ENCODE measurements around the gene RAPGEF6.

Gene RAPGEF6

DNA sequence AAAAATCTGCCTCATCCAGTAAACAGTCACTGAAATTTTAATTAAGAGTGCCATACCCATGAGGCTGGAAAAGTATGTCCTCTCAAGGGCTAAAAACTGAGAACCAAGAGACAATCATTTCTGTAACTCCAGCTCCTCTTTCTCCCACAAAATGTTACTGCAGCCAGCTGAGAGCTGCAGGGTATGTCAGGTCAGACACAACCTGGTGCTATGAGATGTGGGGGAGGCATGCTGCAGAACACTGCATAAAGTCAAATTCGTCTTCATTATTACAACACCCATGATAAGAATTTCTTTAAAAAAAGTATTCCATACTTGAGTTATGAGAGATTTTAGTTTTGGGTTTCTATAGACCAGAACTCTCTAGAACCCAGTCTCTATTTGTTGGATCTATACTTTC lies 209.0 kb downstream of the RAPGEF6 start:
- TF ChIP-seq POLR2AphosphoS5 (IDR thresholded peaks at IDR 0.05; ENCODE audit: low read depth, low read length) (no peak), SIN3A (IDR thresholded peaks at IDR 0.05; ENCODE audit: borderline replicate concordance, insufficient read depth, low read length) (no peak), FOXP2 (optimal IDR thresholded peaks at IDR 0.05; ENCODE audit: borderline replicate concordance, extremely low read depth, extremely low read length, insufficient read depth) (no peak), TAF1 (IDR thresholded peaks at IDR 0.05; ENCODE audit: borderline replicate concordance, insufficient read depth, low read length) (no peak)
- TF ChIP-seq, protein P1, sequence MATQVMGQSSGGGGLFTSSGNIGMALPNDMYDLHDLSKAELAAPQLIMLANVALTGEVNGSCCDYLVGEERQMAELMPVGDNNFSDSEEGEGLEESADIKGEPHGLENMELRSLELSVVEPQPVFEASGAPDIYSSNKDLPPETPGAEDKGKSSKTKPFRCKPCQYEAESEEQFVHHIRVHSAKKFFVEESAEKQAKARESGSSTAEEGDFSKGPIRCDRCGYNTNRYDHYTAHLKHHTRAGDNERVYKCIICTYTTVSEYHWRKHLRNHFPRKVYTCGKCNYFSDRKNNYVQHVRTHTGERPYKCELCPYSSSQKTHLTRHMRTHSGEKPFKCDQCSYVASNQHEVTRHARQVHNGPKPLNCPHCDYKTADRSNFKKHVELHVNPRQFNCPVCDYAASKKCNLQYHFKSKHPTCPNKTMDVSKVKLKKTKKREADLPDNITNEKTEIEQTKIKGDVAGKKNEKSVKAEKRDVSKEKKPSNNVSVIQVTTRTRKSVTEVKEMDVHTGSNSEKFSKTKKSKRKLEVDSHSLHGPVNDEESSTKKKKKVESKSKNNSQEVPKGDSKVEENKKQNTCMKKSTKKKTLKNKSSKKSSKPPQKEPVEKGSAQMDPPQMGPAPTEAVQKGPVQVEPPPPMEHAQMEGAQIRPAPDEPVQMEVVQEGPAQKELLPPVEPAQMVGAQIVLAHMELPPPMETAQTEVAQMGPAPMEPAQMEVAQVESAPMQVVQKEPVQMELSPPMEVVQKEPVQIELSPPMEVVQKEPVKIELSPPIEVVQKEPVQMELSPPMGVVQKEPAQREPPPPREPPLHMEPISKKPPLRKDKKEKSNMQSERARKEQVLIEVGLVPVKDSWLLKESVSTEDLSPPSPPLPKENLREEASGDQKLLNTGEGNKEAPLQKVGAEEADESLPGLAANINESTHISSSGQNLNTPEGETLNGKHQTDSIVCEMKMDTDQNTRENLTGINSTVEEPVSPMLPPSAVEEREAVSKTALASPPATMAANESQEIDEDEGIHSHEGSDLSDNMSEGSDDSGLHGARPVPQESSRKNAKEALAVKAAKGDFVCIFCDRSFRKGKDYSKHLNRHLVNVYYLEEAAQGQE (IDR thresholded peaks at IDR 0.05; ENCODE audit: insufficient read depth in 1 of 2, low read depth in 2 of 2, low read length in 2 of 2): no peak

DNA sequence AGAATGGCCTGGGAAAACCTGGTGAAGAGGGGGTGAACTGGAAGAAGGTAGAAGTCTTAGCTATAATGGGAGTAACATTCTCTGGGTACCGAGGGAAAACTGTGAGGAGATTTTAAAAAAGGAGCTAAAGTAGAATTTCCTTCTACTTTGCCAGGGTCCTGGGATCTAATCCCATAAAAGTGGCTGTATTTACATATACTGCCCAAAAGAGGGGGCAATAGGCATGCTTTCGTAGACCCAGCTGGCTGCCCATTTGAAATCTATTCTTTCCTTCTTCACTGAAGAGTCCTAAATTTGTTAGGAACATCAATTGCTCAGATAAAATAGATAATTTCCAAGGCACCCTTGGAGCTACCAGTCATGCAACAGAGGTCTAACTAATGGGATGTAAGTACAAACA lies 212.0 kb downstream of the RAPGEF6 start:
- TF ChIP-seq TAF1 (IDR thresholded peaks at IDR 0.05; ENCODE audit: borderline replicate concordance, insufficient read depth, low read length) (no peak), FOXP2 (optimal IDR thresholded peaks at IDR 0.05; ENCODE audit: borderline replicate concordance, extremely low read depth, extremely low read length, insufficient read depth) (no peak), POLR2AphosphoS5 (IDR thresholded peaks at IDR 0.05; ENCODE audit: low read depth, low read length) (no peak)
- TF ChIP-seq, protein P1 (IDR thresholded peaks at IDR 0.05; ENCODE audit: insufficient read depth in 1 of 2, low read depth in 2 of 2, low read length in 2 of 2): no peak

DNA sequence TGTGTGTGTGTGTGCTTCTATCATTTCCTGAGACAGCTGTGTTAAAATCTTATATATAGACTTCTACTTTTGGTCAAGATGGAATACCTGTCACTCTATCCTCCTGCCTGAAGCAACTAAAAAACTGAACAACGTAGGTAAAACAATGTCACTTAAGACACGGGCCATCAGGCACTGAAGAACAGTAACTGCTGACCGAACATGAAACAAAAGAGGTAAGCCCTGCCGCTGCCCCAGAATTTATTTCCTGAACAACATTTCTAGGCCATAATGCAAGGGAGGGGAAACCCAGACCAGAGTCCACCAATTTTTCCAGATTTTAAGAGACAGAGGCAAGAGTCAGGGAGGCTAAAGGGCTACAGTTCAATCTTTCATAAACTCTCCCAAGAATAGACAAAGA lies 215.2 kb downstream of the RAPGEF6 start:
- no peak for TF ChIP-seq POLR2AphosphoS5 (IDR thresholded peaks at IDR 0.05; ENCODE audit: low read depth, low read length)
- TF ChIP-seq FOXP2 (optimal IDR thresholded peaks at IDR 0.05; ENCODE audit: borderline replicate concordance, extremely low read depth, extremely low read length, insufficient read depth): no peak
- TF ChIP-seq SIN3A (IDR thresholded peaks at IDR 0.05; ENCODE audit: borderline replicate concordance, insufficient read depth, low read length): no peak
- no peak for TF ChIP-seq TAF1 (IDR thresholded peaks at IDR 0.05; ENCODE audit: borderline replicate concordance, insufficient read depth, low read length)
- TF ChIP-seq, protein P1 (IDR thresholded peaks at IDR 0.05; ENCODE audit: insufficient read depth in 1 of 2, low read depth in 2 of 2, low read length in 2 of 2): no peak

DNA sequence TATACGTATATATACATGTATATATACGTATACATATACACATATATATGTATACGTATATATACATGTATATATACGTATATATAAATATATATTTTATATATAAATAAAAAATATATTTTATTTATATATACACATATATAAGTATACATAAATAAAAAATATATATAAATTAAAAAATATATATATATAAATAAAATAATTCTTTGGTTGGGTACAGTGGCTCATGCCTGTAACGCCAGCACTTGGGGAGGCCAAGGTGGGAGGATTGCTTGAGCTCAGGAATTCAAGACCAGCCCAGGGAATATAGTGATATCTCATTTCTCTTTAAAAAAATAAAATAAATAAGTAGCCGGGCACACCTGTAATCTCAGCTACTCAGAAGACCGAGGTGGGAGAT lies 216.2 kb downstream of the RAPGEF6 start:
- no peak for TF ChIP-seq POLR2AphosphoS5 (IDR thresholded peaks at IDR 0.05; ENCODE audit: low read depth, low read length)
- TF ChIP-seq, protein P1 (IDR thresholded peaks at IDR 0.05; ENCODE audit: insufficient read depth in 1 of 2, low read depth in 2 of 2, low read length in 2 of 2): no peak

DNA sequence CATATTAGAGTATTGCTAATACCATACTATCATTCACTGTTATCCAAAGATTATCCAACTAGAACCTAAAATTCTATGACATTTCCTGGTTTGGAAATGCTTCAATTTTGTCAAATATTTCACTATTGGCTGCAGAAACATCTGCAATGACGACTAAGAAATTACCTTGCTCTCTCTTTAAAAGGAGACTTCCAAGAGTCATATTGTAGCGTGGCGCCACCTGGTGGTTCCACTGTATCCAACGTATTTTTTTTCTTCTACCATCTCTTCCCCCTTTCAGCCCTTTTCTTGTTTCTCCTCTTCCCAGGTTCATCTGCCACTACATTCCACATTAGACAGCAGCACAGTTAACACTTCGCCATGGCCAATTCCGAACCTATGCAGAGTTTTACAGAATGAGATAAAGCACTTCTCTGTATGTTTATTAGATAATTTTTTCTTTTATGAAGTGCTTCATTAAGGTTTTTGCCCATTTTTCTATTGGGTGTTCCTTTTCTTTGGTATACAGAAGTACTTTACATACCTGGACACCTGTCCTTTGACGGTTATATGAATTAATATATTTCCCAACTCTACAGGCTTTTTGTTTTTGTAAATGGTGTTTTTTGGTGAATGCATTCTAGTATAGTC lies 217.7 kb downstream of the RAPGEF6 start:
- no peak for TF ChIP-seq SIN3A (IDR thresholded peaks at IDR 0.05; ENCODE audit: borderline replicate concordance, insufficient read depth, low read length)

Data from PFSK-1 (cell line).